Measurements from ENCODE around the gene CFAP119. TPM values are rescaled to one million over a fixed set of nuclear protein-coding genes. Genes with fewer than 3 reads are reported as not detected.

The CFAP119 gene
- polyA plus RNA-seq, 1 donor: 8.8 TPM

DNA sequence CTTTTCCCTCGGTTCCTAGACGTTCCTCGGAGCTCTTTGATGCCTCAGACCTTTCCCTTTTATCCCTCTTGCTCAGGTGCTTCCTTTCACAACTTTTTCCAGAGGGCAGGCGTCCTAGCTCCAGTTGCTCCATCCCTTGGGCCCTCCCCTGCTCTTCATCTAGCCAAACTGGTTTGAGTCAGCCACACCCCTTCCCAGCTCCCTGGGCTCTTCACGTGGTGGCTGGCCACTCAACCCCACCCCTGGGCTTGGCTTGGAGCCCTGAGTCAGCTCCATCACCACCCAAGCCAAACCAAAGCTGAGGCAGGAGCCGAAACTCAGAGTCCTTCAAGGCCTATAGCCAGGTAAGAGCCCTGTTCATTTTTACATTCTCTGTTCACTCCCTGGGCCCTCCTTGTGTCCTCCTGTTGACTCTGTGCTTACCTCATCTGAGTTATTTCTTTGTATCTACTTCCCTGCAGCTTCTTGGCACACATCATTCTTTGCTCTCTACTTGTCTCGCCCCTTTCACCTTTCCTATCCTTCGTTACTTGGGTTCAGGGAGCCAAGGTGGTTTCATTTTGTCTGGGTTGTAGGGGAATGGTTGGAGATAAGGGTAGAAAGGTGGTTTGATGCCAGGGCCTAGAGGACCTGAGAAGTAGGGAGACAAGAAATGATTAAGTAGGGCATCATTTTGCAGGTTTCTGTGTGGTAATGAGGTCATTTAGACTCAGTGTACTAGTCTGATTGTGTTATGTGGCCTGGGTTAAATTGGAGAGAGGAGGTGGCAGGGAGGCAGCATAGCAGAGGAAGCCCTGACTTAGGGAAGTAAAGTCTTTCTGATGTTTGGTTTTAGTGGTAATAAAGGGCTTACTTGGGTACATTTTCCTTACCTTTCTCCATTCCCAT, 21.3 kb downstream of the CFAP119 start:
- peak; percentile 42 for DNase-seq

- DNase-seq: no peak
Measured at GRCh38 chr16:30738984-30739951, 22.6 kb downstream of the CFAP119 start.

DNA sequence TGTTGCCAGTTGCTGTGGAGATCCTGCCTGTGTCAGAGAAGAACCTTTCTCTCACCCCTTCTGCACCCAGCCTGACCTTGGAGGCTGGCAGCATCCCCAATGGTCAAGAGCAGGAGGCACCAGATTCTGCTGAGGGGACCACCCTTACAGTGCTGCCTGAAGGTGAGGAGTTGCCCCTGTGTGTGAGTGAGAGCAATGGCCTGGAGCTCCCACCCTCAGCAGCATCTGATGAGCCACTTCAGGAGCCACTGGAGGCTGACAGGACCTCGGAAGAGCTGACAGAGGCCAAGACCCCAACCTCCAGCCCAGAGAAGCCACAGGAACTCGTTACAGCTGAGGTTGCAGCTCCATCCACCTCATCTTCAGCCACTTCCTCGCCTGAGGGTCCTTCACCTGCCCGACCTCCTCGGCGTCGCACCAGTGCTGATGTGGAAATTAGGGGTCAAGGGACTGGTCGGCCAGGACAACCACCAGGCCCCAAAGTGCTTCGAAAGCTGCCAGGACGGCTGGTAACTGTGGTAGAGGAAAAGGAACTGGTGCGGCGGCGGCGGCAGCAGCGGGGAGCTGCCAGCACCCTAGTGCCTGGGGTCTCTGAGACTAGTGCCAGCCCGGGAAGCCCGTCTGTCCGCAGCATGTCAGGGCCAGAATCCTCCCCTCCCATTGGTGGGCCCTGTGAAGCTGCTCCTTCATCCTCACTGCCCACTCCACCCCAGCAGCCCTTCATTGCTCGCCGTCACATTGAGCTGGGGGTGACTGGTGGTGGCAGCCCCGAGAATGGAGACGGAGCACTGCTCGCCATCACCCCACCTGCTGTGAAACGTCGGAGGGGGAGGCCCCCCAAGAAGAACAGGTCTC, 23.8 kb downstream of the CFAP119 start:
- DNase-seq: no peak

GRCh38 chr16:30736995-30737793, 24.7 kb downstream of the CFAP119 start:
- no peak for DNase-seq

GRCh38 chr16:30731411-30731810, 30.5 kb downstream of the CFAP119 start:
- no peak for DNase-seq

- no peak for DNase-seq
Measured at GRCh38 chr16:30728899-30729672, 32.8 kb downstream of the CFAP119 start.

- DNase-seq: no peak
Measured at GRCh38 chr16:30728321-30728720, 33.5 kb downstream of the CFAP119 start.

DNA sequence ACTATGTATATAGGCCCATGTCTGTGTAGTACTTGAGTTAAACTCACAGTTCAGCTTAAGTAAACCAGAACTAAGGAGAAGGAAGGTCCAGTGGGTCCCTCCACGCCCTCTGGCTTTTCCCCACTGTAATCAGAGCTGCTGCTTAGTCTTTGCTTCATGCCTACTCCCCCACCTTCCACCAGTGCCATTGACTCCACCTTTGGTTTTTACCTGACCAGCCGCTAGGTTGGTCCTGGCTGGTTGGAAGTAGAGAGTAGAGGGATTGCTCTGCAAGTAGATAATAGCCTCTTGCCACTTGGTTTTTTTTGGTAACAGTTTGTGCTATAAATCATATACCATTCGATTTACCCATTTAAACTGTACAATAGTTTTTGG, 36.5 kb downstream of the CFAP119 start:
- no peak for DNase-seq

DNA sequence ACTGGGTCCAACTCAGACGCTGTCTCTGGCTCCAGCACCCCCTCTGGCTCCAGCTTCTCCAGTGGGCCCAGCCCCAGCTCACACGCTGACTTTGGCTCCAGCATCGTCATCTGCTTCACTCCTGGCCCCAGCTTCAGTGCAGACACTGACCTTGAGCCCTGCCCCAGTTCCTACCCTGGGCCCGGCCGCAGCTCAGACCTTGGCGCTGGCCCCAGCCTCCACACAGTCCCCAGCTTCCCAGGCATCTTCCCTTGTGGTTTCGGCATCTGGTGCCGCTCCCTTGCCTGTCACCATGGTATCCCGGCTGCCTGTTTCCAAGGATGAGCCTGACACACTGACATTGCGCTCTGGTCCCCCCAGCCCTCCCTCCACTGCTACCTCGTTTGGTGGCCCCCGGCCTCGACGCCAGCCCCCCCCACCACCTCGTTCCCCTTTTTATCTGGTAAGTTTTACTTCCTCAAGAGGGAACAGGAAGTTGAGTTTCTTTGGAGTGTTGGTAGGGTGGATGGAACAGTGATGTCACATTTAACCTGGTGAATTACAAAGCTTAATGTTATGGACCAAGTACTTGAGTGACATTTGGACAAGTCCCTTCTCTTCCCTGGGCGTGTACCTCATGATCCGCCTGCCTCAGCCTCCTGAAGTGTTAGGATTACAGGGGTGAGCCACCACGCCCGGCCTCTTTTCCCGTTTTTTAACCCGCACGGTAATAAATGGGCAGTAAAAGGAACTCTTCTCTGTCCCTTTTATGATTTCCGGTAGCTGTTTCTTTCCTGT, 37.0 kb downstream of the CFAP119 start:
- DNase-seq: no peak

GRCh38 chr16:30723725-30724355, 38.0 kb downstream of the CFAP119 start:
- no peak for DNase-seq

GRCh38 chr16:30722916-30723315, 38.9 kb downstream of the CFAP119 start:
- DNase-seq: no peak

- DNase-seq: no peak
Measured at GRCh38 chr16:30722443-30722842, 39.4 kb downstream of the CFAP119 start.

- DNase-seq: no peak
Measured at GRCh38 chr16:30721606-30722005, 40.3 kb downstream of the CFAP119 start.

- no peak for DNase-seq
Measured at GRCh38 chr16:30721167-30721566, 40.7 kb downstream of the CFAP119 start.

- no peak for DNase-seq
Measured at GRCh38 chr16:30720694-30721093, 41.2 kb downstream of the CFAP119 start.

GRCh38 chr16:30720086-30720485, 41.8 kb downstream of the CFAP119 start:
- DNase-seq: no peak

- no peak for DNase-seq
Measured at GRCh38 chr16:30715750-30716445, 46.0 kb downstream of the CFAP119 start.

GRCh38 chr16:30711712-30712111, 50.1 kb downstream of the CFAP119 start:
- no peak for DNase-seq

Data from left kidney (tissue), 2 donors.